Measurements from ENCODE around the gene WDR6.

DNA sequence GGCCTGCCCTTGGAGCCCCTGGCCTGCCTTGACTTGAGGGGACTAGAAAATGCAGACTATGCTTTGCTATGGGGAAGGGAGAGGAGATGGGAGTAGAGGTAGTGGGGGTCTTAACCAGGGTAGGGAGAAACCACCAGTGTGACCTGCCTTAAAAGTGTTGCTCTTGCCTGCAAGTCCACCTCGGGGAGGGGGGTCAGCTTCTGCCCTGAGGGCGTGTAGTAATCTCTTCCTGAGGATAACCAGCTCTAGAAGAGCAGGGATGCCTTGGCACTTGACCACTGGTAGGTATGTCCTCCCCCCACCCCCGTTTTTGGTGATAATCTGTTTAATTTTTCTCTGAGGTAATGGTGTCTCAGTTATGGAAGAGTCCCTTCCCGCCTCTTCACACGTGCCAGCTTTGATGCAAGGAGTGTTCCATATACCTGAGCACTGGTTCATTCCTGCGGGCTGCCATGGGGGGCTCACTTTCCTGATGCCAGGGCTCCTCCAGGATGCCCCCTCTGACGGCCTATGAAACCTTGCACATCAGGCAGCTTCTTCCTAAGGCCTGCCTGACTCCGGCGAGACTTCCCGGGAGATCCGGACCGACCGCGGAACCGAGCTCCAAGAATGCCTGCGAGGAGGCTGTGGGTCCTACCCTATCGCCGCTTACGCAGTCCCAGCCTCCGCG is 17.9 kb upstream of the WDR6 start:
- TF ChIP-seq, protein P1, sequence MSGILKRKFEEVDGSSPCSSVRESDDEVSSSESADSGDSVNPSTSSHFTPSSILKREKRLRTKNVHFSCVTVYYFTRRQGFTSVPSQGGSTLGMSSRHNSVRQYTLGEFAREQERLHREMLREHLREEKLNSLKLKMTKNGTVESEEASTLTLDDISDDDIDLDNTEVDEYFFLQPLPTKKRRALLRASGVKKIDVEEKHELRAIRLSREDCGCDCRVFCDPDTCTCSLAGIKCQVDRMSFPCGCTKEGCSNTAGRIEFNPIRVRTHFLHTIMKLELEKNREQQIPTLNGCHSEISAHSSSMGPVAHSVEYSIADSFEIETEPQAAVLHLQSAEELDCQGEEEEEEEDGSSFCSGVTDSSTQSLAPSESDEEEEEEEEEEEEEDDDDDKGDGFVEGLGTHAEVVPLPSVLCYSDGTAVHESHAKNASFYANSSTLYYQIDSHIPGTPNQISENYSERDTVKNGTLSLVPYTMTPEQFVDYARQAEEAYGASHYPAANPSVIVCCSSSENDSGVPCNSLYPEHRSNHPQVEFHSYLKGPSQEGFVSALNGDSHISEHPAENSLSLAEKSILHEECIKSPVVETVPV (CRISPR knock-in tag; IDR thresholded peaks at IDR 0.05): no peak
- TF ChIP-seq ZNF565 (CRISPR knock-in tag; conservative IDR thresholded peaks at IDR 0.05; ENCODE audit: low read depth): no peak
- TF ChIP-seq ARNTL (CRISPR knock-in tag; IDR thresholded peaks at IDR 0.05; ENCODE audit: borderline replicate concordance, low read depth): no peak

Data from SK-N-SH treated with all-trans-retinoic acid at 6 μM for 48 hours (cell line).